Measurements from ENCODE around the gene KRT81.
A peak's percentile ranks its signal among the peaks of the same experiment; 100 is the strongest.

The KRT81 gene

DNA sequence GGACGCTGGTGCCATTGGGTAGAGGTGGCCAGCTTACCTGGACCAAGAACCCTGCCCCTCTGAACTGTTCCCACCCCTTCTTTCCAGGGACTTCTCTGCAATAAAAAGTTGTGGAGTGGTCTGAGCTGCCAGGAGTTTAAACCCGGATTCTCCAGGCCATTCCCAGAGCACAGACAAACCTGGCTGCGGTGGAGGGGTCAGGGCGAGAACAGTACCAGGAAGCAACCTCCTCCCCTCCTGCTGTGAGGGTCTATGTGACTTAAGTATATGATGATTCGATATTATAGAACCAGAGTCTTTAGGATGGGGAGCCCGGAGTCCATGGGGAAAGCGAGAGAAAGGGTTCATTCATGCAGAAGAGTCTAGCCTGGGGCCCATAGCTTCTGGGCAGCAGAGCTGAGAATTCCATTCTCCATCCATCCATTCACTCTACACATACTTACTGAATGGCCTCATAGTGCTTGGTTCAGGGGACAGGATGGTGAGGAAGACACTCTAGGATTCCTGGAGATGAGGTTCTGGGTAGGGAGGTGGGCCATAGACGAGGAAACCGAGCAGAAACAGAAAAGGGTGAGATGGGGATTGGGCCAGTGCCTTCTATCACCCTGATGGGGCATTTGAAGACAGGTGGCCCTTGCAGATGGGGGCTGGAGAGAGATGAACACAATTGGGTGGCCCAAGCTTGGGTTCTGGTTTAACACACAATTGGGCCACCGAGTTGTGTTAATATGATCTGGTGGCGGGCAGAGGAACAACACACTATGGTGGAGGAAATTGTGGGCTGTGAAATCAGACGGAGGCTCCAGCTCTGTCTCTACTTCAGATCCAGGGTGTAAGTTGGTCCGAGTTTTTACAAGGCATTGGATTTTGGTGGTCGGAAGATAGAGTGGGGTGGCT, 11.7 kb downstream of the KRT81 start:
- Histone ChIP-seq H3K9me2 (replicated peaks; ENCODE audit: control insufficient read depth, low read length) (no peaks in the 10 kb centered on the region), H3K27me3 (ENCODE audit: control insufficient read depth, low read length) (peaks cover 10% of the 10 kb centered on the region; the same call in 1 of the 2 replicates), H3F3A (ENCODE audit: control insufficient read depth, insufficient read depth) (no peaks in the 10 kb centered on the region), H3K36me3 (ENCODE audit: control insufficient read depth, low read length) (no peaks in the 10 kb centered on the region), H3K4me2 (ENCODE audit: low read length) (no peak overlapping the region), H3K4me1 (ENCODE audit: control insufficient read depth, low read length) (no peaks in the 10 kb centered on the region), H3K27ac (ENCODE audit: low read depth, low read length) (no peak overlapping the region), H3K79me2 (ENCODE audit: control insufficient read depth, low read length) (no peaks in the 10 kb centered on the region), H3K4me3 (ENCODE audit: low read length) (no peak overlapping the region), H3K9me3 (ENCODE audit: control insufficient read depth, insufficient read depth, low read length) (no peaks in the 10 kb centered on the region), H4K20me1 (ENCODE audit: control insufficient read depth, insufficient read depth, low read depth, low read length) (no peaks in the 10 kb centered on the region)
- TF ChIP-seq EZH2phosphoT487 (IDR thresholded peaks at IDR 0.05; ENCODE audit: borderline replicate concordance, low read length) = no peak
- TF ChIP-seq, protein P1, sequence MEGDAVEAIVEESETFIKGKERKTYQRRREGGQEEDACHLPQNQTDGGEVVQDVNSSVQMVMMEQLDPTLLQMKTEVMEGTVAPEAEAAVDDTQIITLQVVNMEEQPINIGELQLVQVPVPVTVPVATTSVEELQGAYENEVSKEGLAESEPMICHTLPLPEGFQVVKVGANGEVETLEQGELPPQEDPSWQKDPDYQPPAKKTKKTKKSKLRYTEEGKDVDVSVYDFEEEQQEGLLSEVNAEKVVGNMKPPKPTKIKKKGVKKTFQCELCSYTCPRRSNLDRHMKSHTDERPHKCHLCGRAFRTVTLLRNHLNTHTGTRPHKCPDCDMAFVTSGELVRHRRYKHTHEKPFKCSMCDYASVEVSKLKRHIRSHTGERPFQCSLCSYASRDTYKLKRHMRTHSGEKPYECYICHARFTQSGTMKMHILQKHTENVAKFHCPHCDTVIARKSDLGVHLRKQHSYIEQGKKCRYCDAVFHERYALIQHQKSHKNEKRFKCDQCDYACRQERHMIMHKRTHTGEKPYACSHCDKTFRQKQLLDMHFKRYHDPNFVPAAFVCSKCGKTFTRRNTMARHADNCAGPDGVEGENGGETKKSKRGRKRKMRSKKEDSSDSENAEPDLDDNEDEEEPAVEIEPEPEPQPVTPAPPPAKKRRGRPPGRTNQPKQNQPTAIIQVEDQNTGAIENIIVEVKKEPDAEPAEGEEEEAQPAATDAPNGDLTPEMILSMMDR (IDR thresholded peaks at IDR 0.05; ENCODE audit: low read depth, low read length, poor library complexity, severe bottlenecking) = no peak

DNA sequence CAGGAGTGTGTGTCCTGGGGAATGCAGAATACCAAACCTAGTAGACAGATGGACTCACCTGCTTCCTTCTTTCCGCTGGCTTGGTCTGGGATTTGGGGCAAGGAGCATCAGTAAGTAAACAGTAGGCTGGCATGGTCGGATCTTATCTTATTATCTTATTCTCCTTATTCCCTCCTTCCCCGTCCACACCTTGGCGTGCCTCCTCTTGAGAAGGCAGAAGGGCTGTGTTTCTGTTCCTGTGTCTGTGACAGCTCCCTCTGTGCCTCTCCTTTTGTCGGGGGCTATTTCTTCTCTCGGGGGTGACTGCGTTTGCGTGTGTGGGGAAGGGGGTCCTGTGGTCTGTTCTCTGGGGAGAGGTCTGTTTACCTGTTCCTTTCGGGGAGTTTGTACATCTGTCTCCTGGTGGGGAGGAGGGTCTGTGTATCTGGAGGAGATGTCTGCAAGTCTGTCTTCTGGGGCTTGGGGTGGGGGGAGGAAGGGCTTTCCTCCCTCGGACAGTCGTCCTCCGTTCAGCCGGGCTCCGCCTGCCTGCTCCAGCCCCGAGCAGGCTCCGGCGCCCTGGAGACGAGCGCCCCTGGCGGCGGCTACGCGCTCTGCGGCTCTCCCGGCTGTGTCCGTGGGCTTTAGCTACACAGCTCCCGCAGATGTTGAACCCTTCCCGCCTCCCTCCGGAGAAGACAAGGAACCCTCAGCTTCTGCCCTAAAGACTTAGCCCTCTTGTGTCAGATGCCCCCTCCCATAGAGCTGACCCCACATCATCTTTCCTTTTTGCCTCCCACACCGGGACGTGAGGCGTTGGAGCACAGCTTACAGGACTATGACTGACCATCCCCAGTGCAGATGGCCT, 12.5 kb downstream of the KRT81 start:
- H3K9me3 ChIP-seq (ENCODE audit: control insufficient read depth, insufficient read depth, low read length) = no peaks in the 10 kb centered on the region
- no peaks in the 10 kb centered on the region for H3K4me1 ChIP-seq (ENCODE audit: control insufficient read depth, low read length)
- no peaks in the 10 kb centered on the region for H3K36me3 ChIP-seq (ENCODE audit: control insufficient read depth, low read length)
- H3K27me3 ChIP-seq (ENCODE audit: control insufficient read depth, low read length) = peaks cover 10% of the 10 kb centered on the region; the same call in 1 of the 2 replicates
- TF ChIP-seq EZH2phosphoT487 (IDR thresholded peaks at IDR 0.05; ENCODE audit: borderline replicate concordance, low read length) = no peak
- TF ChIP-seq, protein P1 (IDR thresholded peaks at IDR 0.05; ENCODE audit: low read depth, low read length, poor library complexity, severe bottlenecking) = peak; percentile 92
- no peaks in the 10 kb centered on the region for H4K20me1 ChIP-seq (ENCODE audit: control insufficient read depth, insufficient read depth, low read depth, low read length)
- H3F3A ChIP-seq (ENCODE audit: control insufficient read depth, insufficient read depth) = no peaks in the 10 kb centered on the region
- no peak overlapping the region for H3K4me3 ChIP-seq (ENCODE audit: low read length)
- H3K4me2 ChIP-seq (ENCODE audit: low read length) = no peak overlapping the region
- H3K27ac ChIP-seq (ENCODE audit: low read depth, low read length) = no peak overlapping the region
- no peaks in the 10 kb centered on the region for H3K79me2 ChIP-seq (ENCODE audit: control insufficient read depth, low read length)
- no peaks in the 10 kb centered on the region for H3K9me2 ChIP-seq (replicated peaks; ENCODE audit: control insufficient read depth, low read length)

DNA sequence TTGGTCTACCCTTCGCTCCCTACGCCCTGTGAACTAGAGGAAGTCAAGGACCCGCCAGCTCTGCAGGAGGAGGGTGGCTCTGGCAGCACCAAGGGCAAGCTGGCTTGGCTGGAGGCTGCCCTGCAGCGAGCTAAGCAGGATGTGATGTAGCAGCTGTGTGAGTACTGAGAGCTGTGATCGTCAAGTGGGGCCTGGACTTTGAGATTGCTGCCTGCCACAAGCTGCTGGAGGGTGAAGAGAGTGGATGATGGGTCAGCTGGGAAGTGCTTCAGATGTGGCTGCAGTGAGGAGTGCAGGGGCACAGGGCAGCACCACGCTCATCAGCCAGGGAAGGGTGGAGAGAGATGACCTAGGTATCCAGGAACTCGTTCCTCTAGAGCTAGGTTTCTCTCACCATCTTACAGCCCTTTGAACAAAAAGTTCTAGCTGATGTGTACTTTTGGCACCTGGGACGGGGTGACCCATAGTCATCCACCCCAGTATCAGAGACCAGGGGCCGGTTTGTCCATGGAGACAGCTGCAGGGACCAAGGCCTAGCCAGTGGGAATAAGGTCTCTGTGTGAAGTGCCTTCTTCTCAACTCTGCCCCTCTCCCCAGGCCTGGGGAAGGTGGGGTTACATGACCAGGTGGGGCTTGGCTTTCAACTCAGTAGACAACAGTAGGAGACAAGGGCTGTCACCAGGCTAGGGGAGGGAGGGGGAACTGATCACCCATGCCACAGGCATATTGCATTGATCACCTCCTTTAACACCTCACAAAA, 13.7 kb downstream of the KRT81 start:
- Histone ChIP-seq H3K36me3 (ENCODE audit: control insufficient read depth, low read length) (no peaks in the 10 kb centered on the region), H3K79me2 (ENCODE audit: control insufficient read depth, low read length) (no peaks in the 10 kb centered on the region), H3F3A (ENCODE audit: control insufficient read depth, insufficient read depth) (no peaks in the 10 kb centered on the region), H4K20me1 (ENCODE audit: control insufficient read depth, insufficient read depth, low read depth, low read length) (no peaks in the 10 kb centered on the region), H3K4me3 (ENCODE audit: low read length) (no peak overlapping the region), H3K4me1 (ENCODE audit: control insufficient read depth, low read length) (no peaks in the 10 kb centered on the region), H3K4me2 (ENCODE audit: low read length) (no peak overlapping the region), H3K9me2 (replicated peaks; ENCODE audit: control insufficient read depth, low read length) (no peaks in the 10 kb centered on the region), H3K27ac (ENCODE audit: low read depth, low read length) (no peak overlapping the region), H3K27me3 (ENCODE audit: control insufficient read depth, low read length) (peaks cover 10% of the 10 kb centered on the region; the same call in 1 of the 2 replicates), H3K9me3 (ENCODE audit: control insufficient read depth, insufficient read depth, low read length) (no peaks in the 10 kb centered on the region)
- no peak for TF ChIP-seq EZH2phosphoT487 (IDR thresholded peaks at IDR 0.05; ENCODE audit: borderline replicate concordance, low read length)
- TF ChIP-seq, protein P1 (IDR thresholded peaks at IDR 0.05; ENCODE audit: low read depth, low read length, poor library complexity, severe bottlenecking) = no peak

Measured in DOHH2 (cell line).